Measurements from ENCODE around the gene ACKR2.

DNA sequence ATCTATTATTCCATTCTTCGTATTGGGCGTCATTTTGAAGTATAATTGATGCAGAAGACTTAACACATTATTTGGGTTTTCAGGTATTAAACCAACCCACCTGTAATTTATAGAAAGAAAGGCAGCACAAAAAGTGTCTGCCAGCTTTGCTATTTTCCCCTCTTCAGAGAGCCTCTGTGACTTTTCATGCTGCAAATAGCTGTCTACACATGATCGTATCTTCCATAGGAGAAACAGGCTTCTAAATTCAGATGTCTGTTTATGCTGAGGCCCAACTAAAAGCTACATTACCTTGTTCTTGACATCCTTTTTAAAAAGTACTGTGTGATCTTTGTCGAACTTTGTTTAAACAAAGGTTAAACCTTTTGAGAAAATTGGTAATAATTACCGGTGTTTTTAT lies 5.0 kb downstream of the ACKR2 start:
- no peak for TF ChIP-seq POLR2AphosphoS5 (IDR thresholded peaks at IDR 0.05)
- TF ChIP-seq TAF1 (IDR thresholded peaks at IDR 0.05; ENCODE audit: low read depth) = no peak
- no peak for TF ChIP-seq EZH2 (IDR thresholded peaks at IDR 0.05; ENCODE audit: borderline replicate concordance, insufficient read depth, low read length, poor library complexity, severe bottlenecking)
- TF ChIP-seq, protein P1, sequence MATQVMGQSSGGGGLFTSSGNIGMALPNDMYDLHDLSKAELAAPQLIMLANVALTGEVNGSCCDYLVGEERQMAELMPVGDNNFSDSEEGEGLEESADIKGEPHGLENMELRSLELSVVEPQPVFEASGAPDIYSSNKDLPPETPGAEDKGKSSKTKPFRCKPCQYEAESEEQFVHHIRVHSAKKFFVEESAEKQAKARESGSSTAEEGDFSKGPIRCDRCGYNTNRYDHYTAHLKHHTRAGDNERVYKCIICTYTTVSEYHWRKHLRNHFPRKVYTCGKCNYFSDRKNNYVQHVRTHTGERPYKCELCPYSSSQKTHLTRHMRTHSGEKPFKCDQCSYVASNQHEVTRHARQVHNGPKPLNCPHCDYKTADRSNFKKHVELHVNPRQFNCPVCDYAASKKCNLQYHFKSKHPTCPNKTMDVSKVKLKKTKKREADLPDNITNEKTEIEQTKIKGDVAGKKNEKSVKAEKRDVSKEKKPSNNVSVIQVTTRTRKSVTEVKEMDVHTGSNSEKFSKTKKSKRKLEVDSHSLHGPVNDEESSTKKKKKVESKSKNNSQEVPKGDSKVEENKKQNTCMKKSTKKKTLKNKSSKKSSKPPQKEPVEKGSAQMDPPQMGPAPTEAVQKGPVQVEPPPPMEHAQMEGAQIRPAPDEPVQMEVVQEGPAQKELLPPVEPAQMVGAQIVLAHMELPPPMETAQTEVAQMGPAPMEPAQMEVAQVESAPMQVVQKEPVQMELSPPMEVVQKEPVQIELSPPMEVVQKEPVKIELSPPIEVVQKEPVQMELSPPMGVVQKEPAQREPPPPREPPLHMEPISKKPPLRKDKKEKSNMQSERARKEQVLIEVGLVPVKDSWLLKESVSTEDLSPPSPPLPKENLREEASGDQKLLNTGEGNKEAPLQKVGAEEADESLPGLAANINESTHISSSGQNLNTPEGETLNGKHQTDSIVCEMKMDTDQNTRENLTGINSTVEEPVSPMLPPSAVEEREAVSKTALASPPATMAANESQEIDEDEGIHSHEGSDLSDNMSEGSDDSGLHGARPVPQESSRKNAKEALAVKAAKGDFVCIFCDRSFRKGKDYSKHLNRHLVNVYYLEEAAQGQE (IDR thresholded peaks at IDR 0.05; ENCODE audit: borderline replicate concordance) = no peak
- TF ChIP-seq, protein P2, sequence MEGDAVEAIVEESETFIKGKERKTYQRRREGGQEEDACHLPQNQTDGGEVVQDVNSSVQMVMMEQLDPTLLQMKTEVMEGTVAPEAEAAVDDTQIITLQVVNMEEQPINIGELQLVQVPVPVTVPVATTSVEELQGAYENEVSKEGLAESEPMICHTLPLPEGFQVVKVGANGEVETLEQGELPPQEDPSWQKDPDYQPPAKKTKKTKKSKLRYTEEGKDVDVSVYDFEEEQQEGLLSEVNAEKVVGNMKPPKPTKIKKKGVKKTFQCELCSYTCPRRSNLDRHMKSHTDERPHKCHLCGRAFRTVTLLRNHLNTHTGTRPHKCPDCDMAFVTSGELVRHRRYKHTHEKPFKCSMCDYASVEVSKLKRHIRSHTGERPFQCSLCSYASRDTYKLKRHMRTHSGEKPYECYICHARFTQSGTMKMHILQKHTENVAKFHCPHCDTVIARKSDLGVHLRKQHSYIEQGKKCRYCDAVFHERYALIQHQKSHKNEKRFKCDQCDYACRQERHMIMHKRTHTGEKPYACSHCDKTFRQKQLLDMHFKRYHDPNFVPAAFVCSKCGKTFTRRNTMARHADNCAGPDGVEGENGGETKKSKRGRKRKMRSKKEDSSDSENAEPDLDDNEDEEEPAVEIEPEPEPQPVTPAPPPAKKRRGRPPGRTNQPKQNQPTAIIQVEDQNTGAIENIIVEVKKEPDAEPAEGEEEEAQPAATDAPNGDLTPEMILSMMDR (IDR thresholded peaks at IDR 0.05; ENCODE audit: poor library complexity, severe bottlenecking) = no peak
- no peak for TF ChIP-seq EP300 (conservative IDR thresholded peaks at IDR 0.05; ENCODE audit: poor library complexity, severe bottlenecking)
- TF ChIP-seq SMC3 (conservative IDR thresholded peaks at IDR 0.05; ENCODE audit: poor library complexity) = no peak

Data from neural cell (in vitro differentiated cells).